Activated CD4-positive, alpha-beta memory T cell treated with anti-CD3 and anti-CD28 coated beads, Interleukin-2, amount 10 ng/mL, durations not matched to agents 7 days and 5 days (primary cell): ENCODE results near the gene PPFIA1. TPM values are rescaled to one million over a fixed set of nuclear protein-coding genes. Genes with fewer than 3 reads are reported as not detected.

Experiments
- CTCF ChIA-PET: fragments of 350-600 bp; sonication (Branson Sonifier 250); formaldehyde crosslinking; loops from one replicate; lab custom pipeline; 2021; ENCODE audit warnings: antibody characterized with exemption, inconsistent platforms; lab: Charles Lee
- POLR2A ChIA-PET: fragments of 350-600 bp; sonication (Branson Sonifier 250); formaldehyde crosslinking; loops from one replicate; lab custom pipeline; 2021; ENCODE audit warnings: antibody characterized with exemption; lab: Charles Lee
- DNase-seq: peaks from one replicate; pipeline ENCODE4 v3.0.0-alpha.2; 2020
- H3K27ac Mint-ChIP-seq: one replicate; pipeline ENCODE4 v1.8.0; 2021; ENCODE audit warnings: mild to moderate bottlenecking, mixed read lengths
- H3K27me3 Mint-ChIP-seq: one replicate; pipeline ENCODE4 v1.8.0; 2021; ENCODE audit warnings: mixed read lengths
- H3K36me3 Mint-ChIP-seq: one replicate; pipeline ENCODE4 v1.8.0; 2021; ENCODE audit warnings: low read depth, mixed read lengths
- H3K4me1 Mint-ChIP-seq: one replicate; pipeline ENCODE4 v1.8.0; 2021; ENCODE audit warnings: mixed read lengths
- H3K4me3 Mint-ChIP-seq: one replicate; pipeline ENCODE4 v1.8.0; 2021; ENCODE audit warnings: mild to moderate bottlenecking, mixed read lengths
- H3K9me3 Mint-ChIP-seq: one replicate; pipeline ENCODE4 v1.8.0; 2021; ENCODE audit warnings: mixed read lengths
- total RNA-seq, 2 experiments: library from RNA; stranded (reverse); gene quantifications; one replicate each; pipeline ENCODE4 v1.2.3, GENCODE V29; 2021

Gene PPFIA1
- 10 to 100 TPM; 22.5 to 23.8 TPM for total RNA-seq

DNA sequence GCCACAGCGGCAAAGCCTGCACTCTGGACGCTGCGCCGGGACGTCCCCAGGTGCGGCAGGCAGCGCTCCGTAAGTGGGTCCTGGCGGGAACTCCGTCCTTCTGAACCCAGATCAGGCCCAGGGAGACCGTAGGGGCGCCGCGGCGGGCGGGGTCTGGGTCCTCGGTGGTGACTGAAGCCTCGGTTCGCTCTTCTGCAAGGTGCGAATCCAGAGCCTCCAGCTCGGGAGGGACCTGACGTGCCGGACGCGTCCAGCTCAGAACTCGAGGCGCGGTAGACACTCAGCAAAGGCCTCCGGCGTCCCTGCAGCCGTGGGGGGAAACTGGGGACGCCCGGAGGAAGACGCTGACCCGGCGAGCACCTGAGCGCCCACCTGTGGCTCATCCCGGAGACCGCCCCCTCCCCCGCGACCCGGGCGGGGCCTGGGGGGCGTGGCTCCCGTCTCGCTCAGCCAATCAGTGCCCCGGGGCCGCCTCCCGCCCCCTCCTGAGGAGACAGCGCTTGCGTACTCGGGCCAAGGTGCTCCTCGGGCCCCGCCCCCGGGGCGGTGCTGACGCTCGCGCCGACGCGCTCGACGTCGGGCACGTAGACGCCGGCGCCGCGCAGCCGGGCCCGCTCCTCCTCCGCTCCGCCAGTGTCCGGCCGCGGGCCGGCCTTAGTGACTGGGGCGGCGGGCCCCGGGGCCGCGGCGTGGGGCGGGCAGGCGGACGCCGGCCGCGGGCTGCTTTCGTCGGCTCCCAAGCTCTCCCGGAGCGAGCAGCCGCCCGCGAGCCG is at the start of gene PPFIA1:
TSS of gene PPFIA1 (plus strand) at position 587 of the 773 bp plus-strand sequence. CDS start 1,483 bp downstream, outside the sequence.
- POLR2A ChIA-PET, result interaction anchor here (0.9 to 1.7 kb wide), 3 partner anchors 66 to 129 kb away, joined by 3 to 9 read pairs (median 3); partner anchors contain the start of gene FADD

DNA sequence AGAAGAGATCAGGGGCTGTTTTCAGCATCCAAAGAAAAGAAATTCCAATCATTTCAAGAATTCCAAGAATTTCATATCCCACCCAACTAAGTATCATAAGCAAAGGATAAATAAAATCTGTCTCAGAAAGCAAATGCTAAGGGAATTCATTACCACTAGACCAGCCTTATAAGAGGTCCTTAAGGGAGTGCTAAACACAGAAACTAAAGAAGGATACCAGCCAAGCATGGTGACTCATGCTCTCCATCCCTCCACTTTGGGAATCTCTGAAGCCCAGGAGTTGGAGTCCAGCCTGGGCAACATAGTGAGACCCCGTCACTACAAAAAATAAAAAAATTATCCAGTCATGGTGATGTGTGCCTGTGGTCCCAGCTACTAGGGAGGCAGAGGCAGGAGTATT is 49.6 kb upstream of the PPFIA1 start:
- POLR2A ChIA-PET, result no interaction called here
- peaks cover 50% of the 10 kb centered on the region for H3K27me3 Mint-ChIP-seq
- CTCF ChIA-PET, result no interaction called here

More for the DNA sequence above, at the start of gene PPFIA1:
- CTCF ChIA-PET, result interaction anchor here (1.2 kb wide), 1 partner anchor 67 kb away, joined by 3 read pairs; the partner anchor contains the start of gene FADD
- peak within 1 kb of the TSS; percentile 92 for H3K4me3 Mint-ChIP-seq
- H3K4me1 Mint-ChIP-seq, result peaks cover 44% of the 10 kb centered on the region
- peaks cover 21% of the 10 kb centered on the region for H3K36me3 Mint-ChIP-seq
- H3K27ac Mint-ChIP-seq, result peak within 1 kb of the TSS; percentile 66
- peaks cover 17% of the 10 kb centered on the region for H3K27me3 Mint-ChIP-seq
- DNase-seq, result peak; percentile 94
- H3K9me3 Mint-ChIP-seq, result no peaks in the 10 kb centered on the region

DNA sequence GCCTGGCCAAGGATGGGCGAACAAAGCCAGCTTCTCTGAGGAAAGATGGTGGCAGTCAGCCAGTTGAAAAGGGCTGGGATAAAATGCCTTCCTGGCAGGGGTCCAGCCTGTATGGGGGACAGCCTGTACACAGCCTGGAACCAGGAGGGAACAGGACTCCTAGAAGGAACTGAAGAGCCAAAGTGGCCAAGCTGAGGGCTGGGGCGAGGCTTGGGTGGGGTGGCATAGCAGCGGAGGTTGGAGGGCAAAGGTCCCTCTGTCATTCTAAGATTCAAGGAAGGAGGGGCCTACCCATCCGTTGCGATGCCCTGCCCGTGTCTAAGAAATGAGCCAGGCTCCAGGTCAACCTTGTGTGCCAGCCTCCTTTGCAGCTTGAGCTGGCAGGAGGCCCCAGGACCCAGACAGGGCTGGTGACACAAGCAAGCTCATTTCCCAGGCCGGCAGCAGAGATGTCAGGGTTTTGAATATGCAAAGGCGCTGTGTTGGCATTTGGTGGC is 44.8 kb upstream of the PPFIA1 start:
- Mint-ChIP-seq H3K27ac (no peak overlapping the region), H3K36me3 (no peaks in the 10 kb centered on the region), H3K9me3 (no peaks in the 10 kb centered on the region), H3K27me3 (peaks cover 32% of the 10 kb centered on the region), H3K4me1 (no peaks in the 10 kb centered on the region), H3K4me3 (no peak overlapping the region)
- POLR2A ChIA-PET, result no interaction called here
- DNase-seq, result no peak
- CTCF ChIA-PET, result no interaction called here

More for the DNA sequence above, 49.6 kb upstream of the PPFIA1 start:
- H3K9me3 Mint-ChIP-seq, result no peaks in the 10 kb centered on the region
- no peak overlapping the region for H3K4me3 Mint-ChIP-seq
- H3K36me3 Mint-ChIP-seq, result no peaks in the 10 kb centered on the region
- DNase-seq, result no peak
- no peaks in the 10 kb centered on the region for H3K4me1 Mint-ChIP-seq
- H3K27ac Mint-ChIP-seq, result no peak overlapping the region

DNA sequence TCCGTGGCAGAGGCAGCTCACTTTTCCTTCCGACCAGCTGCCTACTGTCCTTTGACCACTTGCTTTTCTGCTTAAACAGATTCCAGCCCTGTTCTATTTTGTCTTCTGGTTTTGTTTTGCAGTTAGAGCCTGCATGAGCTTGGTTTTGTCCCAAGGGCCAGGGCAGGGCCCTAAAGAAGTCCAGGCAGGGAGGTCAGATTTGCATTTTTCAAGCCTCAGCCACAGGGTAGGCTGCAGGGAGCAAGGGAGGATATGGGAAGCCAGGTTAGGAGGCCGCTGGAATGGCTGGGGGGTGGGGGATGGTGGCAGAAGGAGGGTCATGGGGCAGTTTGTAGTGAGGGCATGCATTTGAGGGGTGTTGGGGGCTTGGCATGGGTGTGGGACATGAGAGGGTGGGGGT is 44.3 kb upstream of the PPFIA1 start:
- ChIA-PET CTCF (no interaction called here), POLR2A (interaction anchor here (0.7 kb wide), 1 partner anchor 23 kb away, joined by 3 read pairs; the partner anchor contains the start of gene FADD)
- H3K27me3 Mint-ChIP-seq, result peaks cover 30% of the 10 kb centered on the region
- no peaks in the 10 kb centered on the region for H3K4me1 Mint-ChIP-seq
- no peak for DNase-seq
- H3K9me3 Mint-ChIP-seq, result no peaks in the 10 kb centered on the region
- no peak overlapping the region for H3K27ac Mint-ChIP-seq
- no peak overlapping the region for H3K4me3 Mint-ChIP-seq
- no peaks in the 10 kb centered on the region for H3K36me3 Mint-ChIP-seq

DNA sequence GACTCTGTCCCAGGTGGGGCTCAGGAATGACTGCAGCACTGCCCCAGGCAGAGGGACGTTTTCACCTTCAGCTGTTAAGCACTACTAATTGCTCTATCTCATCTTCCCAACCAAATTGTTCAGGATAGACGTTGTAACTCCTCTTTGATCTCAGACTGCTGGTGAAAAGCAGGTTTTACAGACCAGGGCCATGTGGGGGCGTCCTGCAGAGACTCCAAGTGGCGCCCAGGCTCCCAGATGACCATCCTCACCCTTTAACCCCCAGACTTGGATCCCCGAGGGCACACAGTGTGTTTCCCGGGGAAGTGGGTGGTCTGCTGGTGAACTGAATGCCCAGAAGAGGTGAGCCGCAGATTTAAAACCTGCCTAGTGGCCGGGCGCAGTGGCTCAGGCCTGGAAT is 43.5 kb upstream of the PPFIA1 start:
- Mint-ChIP-seq H3K4me3 (no peak overlapping the region), H3K27me3 (peaks cover 30% of the 10 kb centered on the region), H3K36me3 (no peaks in the 10 kb centered on the region), H3K27ac (no peak overlapping the region), H3K9me3 (no peaks in the 10 kb centered on the region), H3K4me1 (no peaks in the 10 kb centered on the region)
- ChIA-PET POLR2A (interaction anchor here (0.7 kb wide), 1 partner anchor 24 kb away, joined by 3 read pairs; the partner anchor contains the start of gene FADD), CTCF (no interaction called here)
- no peak for DNase-seq

DNA sequence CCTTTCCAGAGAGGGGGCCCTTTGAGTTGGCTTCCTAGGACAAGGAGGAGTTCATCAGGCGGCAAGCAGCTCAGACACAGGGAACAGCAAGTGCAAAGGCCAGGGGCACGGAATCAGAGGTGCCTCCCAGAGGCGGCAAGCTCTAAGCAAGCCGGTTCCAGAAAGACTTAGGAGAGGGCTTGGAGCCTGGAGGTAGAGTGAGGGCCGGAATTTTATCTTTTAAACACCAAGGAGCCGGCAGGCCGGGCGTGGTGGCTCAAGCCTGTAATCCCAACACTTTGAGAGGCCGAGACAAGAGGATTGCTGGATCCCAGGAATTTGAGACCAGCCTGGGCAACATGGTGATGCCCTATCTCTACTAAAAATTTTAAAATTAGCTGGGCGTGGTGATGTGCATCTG is 40.8 kb upstream of the PPFIA1 start:
- POLR2A ChIA-PET, result no interaction called here
- H3K9me3 Mint-ChIP-seq, result no peaks in the 10 kb centered on the region
- CTCF ChIA-PET, result no interaction called here
- no peak overlapping the region for H3K27ac Mint-ChIP-seq
- no peaks in the 10 kb centered on the region for H3K4me1 Mint-ChIP-seq
- DNase-seq, result no peak
- no peak overlapping the region for H3K4me3 Mint-ChIP-seq
- H3K27me3 Mint-ChIP-seq, result peaks cover 13% of the 10 kb centered on the region
- no peaks in the 10 kb centered on the region for H3K36me3 Mint-ChIP-seq

DNA sequence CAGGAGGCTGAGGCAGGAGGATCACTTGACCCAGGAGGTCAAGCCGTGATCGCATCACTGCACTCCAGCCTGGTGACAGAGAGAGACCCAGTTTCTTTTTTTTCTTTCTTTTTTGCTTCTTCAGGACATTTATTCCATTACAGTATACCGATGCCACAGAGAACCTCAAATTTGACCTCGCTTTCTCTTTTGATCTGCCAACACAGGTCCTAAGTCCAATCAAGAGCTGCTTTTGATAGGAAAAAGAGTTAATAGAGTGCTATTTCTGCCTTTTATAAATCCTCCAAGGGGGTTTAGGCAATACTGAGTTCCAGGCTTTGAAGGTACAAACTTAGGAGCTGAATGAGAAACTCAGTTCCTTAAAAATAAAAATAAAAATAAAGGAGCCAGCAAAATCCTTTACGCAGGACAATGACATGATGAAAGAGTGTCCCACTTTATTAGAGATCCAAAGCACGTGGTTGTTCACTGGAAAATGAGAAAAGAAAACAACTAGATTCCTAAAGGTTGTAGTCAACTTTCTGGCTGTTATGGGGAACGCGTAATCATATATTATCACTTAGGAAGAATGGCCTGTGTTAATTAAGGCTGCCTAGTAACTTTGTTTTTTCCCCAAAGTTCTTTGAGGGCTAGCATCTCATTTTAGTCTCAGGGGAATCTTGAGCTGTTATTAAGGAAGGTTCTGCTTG is 40.2 kb upstream of the PPFIA1 start:
- ChIA-PET POLR2A (no interaction called here), CTCF (no interaction called here)
- Mint-ChIP-seq H3K27ac (no peak overlapping the region), H3K4me1 (no peaks in the 10 kb centered on the region), H3K36me3 (no peaks in the 10 kb centered on the region), H3K27me3 (peaks cover 8% of the 10 kb centered on the region), H3K9me3 (no peaks in the 10 kb centered on the region), H3K4me3 (no peak overlapping the region)
- no peak for DNase-seq

DNA sequence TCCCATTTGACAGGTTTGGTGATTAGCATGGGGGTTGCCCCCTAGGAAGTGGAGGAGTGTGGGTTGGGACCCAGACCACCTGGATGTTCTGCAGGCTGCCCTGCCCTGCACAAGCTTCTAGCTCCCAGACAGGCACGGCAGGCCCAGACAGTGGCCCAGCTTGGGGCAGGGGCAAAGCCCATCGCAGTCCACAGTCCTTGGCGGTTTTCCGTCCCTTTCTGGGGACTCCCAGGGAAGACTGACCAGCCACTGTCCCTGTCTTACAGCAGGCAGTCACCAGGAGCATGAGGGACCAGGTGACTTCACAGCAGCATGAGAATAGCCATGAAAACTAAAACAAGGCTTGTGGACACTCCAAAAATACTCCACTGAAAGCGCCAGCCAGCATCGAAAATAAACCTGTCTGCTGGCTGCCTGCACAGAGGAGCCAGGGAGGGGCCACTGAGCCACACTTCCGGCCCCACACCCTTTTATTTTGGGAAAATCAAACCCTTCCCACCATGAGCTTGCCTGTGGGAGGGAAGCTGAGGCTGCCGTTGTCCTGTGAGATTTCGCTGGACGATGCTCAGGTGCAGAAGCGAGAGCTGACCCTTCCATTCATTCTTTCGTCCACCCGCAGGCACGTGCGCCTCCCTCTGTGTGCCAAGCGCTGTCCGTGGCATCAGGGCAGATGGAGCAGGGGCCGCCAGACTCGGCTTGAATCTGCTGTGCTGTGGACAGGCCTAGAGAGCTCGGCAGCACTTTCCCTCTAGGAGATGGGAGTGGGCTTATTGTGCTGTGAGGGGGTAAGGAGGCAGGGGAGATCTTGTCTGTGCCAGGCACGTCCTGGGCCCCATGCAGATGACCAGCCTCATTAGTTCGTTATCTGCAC is 39.4 kb upstream of the PPFIA1 start:
- CTCF ChIA-PET, result no interaction called here
- H3K36me3 Mint-ChIP-seq, result no peaks in the 10 kb centered on the region
- no peak overlapping the region for H3K4me3 Mint-ChIP-seq
- peaks cover 4% of the 10 kb centered on the region for H3K27me3 Mint-ChIP-seq
- no peaks in the 10 kb centered on the region for H3K4me1 Mint-ChIP-seq
- DNase-seq, result no peak
- POLR2A ChIA-PET, result no interaction called here
- H3K27ac Mint-ChIP-seq, result no peak overlapping the region
- no peaks in the 10 kb centered on the region for H3K9me3 Mint-ChIP-seq

DNA sequence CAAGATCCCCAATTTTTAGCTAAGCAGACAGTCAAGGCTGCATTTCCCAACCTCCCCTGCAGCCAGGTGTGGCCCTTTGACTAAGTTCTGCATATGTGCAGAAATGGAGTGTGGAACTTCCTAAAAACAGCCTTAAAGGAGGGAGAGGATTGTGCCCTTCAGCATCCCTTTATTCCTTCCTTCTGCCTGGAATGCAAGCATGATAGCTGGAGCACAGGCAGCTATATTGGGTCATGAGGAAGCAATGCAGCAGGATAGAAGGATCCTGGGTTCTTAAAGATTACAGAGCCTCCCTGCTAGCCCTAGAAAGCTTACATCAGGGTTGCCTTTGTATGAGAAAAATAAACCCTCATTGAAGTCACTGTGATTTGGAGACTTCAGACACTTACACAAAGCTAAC is 37.5 kb upstream of the PPFIA1 start:
- Mint-ChIP-seq H3K9me3 (no peaks in the 10 kb centered on the region), H3K36me3 (no peaks in the 10 kb centered on the region), H3K27me3 (peaks cover 2% of the 10 kb centered on the region), H3K4me3 (no peak overlapping the region), H3K4me1 (no peaks in the 10 kb centered on the region), H3K27ac (no peak overlapping the region)
- ChIA-PET POLR2A (no interaction called here), CTCF (no interaction called here)
- DNase-seq, result no peak

DNA sequence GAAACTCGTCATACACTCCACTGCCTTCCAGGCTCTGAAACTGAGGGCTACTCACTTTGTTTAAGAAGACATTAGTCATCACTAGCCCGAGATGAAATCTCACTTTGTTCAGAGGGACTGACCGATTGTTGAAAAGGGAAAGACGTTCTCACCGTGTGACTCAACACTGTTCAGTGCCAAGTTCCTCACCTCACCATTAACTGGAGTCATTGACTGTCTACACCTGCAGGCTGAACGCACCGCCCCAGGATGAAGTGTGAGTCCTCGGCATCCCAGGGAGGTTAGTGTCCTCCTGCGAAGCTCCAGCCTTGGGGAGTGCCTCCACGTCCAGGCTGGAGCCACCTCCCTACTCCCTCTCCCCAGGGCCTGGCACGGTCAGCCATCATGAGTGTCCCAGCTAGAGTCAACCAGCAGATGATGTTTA is 37.0 kb upstream of the PPFIA1 start:
- peaks cover 2% of the 10 kb centered on the region for H3K27me3 Mint-ChIP-seq
- ChIA-PET CTCF (no interaction called here), POLR2A (interaction anchor here (0.9 kb wide), 1 partner anchor 27 kb away, joined by 3 read pairs; no protein-coding TSS in a partner anchor)
- H3K9me3 Mint-ChIP-seq, result no peaks in the 10 kb centered on the region
- H3K4me1 Mint-ChIP-seq, result no peaks in the 10 kb centered on the region
- H3K36me3 Mint-ChIP-seq, result no peaks in the 10 kb centered on the region
- no peak for DNase-seq
- H3K27ac Mint-ChIP-seq, result no peak overlapping the region
- H3K4me3 Mint-ChIP-seq, result no peak overlapping the region

DNA sequence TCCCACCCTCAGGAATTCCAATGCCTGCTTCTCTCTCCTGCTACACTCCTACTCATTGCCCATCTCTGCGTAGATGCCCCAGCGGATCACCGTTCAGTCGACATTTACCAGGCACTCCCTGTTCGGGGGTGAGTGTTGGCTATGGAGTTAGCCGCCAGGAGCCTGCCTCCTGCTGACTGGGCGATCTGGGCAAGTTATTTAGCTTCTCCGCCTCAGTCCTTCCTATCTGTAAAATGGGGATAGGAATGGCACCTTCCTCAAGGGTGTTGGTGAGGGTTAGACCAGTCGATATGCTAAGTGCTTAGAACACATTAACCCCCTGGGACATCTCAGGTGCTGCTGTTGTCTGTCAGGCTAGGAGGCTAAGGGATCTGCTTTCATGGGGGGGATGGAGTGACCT is 36.5 kb upstream of the PPFIA1 start:
- no peaks in the 10 kb centered on the region for H3K4me1 Mint-ChIP-seq
- no peaks in the 10 kb centered on the region for H3K9me3 Mint-ChIP-seq
- no peak overlapping the region for H3K4me3 Mint-ChIP-seq
- no peaks in the 10 kb centered on the region for H3K36me3 Mint-ChIP-seq
- POLR2A ChIA-PET, result interaction anchor here (0.9 kb wide), 1 partner anchor 27 kb away, joined by 3 read pairs; no protein-coding TSS in a partner anchor
- H3K27ac Mint-ChIP-seq, result no peak overlapping the region
- peaks cover 2% of the 10 kb centered on the region for H3K27me3 Mint-ChIP-seq
- no peak for DNase-seq
- CTCF ChIA-PET, result no interaction called here

DNA sequence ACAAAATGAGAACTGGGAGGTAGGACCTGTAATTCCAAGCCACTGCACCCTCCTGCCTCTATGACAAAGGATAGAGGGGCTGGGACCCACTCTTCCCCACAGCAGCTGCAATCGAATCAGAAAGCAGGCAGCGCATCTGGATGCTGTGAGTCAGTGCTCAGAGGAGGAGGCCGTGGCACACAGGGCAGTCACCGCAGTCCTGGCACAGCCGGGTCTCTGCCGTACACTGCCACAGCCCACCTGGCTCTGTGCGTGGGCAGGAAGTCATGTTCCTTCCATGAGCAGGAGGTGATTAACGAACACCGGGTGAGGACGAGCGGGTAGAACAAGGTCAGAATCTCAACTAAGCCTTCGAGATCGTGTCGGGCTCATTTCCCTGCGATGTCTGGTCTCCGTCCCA is 30.2 kb upstream of the PPFIA1 start:
- H3K27me3 Mint-ChIP-seq, result peaks cover 3% of the 10 kb centered on the region
- POLR2A ChIA-PET, result no interaction called here
- CTCF ChIA-PET, result interaction anchor here (0.5 kb wide), 1 partner anchor 63 kb away, joined by 3 read pairs; no protein-coding TSS in a partner anchor
- no peak overlapping the region for H3K4me3 Mint-ChIP-seq
- DNase-seq, result no peak
- H3K4me1 Mint-ChIP-seq, result no peaks in the 10 kb centered on the region
- no peaks in the 10 kb centered on the region for H3K9me3 Mint-ChIP-seq
- H3K36me3 Mint-ChIP-seq, result no peaks in the 10 kb centered on the region
- no peak overlapping the region for H3K27ac Mint-ChIP-seq
